Middle frontal gyrus (tissue), 1 donor: ENCODE measurements around the gene DAZAP1.
A peak's percentile ranks its signal among the peaks of the same experiment; 100 is the strongest.
"Not testable (repeated sequence)": the region's sequence is repeated elsewhere in the genome, so short reads cannot be mapped to it uniquely, and the experiment has no call there.

Experiments
- DNase-seq: peaks from one replicate; pipeline ENCODE4 v3.0.0-alpha.2; 2015; ENCODE audit warnings: low spot score; ENCODE audit errors: extremely low spot score

The DAZAP1 gene

DNA sequence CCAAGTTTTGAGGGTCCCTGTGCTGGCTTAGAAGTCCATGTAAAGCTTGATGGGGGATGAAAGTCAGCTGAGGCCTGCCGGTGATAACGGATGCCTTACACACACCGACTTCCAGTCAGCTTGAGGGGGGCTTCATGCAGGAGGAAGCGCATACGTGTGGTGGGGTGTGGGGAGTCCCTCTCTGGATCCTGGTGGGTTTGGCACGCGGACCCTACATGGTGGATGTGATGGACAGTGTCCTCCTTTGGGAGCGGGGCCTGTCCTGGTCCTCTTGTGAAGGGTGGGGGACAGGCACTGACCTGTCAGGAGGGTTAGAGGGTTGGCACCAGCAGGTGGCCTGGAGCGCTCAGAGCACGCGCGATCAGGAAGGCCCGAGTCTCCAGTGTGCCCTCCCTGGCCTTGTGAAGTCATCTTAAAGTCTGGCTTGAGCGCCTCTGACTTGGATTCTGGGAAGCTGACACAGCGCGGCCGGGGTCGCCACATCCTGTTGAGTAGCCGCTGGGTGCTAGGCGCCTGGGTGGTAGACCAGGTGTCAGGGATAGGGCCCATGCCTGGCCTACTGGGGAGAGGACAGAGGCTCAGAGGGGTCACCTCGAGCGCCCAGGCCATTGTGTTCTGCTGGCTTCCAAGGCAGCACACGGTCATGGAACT, 2.9 kb downstream of the DAZAP1 start:
- no peak for DNase-seq

DNA sequence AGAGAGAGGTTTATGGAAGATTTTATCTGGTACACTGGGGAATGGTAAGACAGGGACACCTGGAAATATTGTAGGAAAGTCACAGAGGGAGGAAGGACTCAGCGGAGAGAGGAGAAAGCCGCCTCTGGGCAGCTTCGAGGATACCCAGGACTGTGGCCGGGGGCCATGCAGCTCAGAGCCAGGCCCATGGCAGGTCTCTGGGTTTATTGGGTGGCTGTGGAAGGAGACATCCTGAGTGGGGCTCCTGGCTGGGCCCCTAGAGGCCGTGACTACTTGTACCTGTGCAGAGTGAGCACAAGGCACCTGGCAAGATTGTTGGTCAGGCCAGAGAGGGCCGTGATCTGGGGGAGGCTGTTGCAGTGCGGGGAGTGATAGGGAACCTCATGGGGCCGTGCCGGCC, 3.4 kb downstream of the DAZAP1 start:
- no peak for DNase-seq

DNA sequence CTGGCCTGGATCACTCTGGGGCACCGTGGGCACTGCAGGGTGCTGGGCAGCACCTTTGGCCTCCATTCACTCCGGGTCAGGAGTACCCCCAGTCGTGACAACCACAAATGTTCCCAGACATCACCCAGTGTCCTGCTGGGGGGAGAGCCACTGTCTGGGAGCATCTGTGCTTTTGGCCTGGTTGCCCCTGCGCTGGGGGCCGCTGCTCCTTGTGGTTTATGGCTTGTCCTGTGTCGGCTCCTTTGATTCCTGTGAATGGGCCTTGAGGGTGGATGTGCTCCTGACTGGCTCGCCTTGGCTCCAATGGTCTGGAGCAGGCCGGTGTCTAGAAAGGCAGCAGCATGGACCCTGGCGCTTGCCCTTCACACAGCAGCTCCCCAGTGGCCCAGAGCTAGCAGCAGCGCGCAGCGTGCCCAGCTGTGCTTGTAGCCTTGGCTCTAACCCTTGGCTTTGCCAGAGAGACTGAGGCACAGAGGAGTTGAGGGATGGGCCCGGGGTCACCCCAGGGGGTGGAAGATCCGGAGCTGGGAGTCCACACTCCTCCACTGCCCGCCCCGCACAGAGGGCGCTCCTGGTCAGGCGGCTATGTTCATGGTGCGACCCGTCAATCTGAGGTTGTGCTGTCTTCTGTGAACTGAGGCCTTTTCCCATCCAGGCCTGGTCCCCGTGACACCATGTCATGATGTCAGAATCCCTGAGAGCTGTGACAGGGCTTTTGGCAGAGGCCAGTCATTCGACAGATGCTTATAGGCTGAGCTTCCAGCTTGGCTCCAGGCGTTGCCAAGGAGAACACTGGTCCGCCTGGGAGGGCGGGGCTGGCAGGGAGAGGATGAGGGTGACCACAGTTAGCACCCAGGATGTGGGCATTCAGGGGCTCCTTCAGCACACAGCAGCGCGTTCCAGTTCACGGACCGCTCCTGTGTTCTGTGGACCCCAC, 4.1 kb downstream of the DAZAP1 start:
- peak; percentile 87 for DNase-seq

DNA sequence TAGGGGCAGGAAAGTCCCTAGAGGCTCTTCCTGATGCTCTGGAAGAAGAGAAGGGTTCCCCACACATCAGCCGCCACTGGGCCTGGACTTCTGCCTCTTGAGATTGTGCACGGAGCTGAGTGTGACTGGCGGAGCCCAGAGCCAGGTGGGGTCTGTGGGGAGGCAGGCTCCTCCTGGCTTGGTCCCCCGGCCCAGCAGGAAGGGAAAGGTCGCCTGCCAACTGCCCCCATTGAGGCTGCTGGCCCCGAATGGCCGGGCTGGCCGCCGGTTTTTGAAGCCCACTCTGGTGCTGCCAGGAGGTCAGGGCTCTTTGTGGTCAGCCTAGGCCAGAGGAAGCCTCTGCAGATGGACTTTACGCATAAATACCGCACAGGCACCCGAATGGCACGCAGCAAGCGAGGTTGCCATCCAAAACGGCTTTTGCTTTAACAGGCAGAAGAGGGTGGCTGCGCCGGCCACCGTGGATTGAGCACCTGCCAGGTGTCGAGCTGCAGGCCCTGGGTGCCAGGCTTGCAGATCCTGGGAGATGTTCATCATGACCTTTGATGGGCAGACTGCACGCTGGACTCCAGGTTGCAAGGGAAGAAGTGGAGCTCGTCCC, 5.0 kb downstream of the DAZAP1 start:
- DNase-seq = no peak

DNA sequence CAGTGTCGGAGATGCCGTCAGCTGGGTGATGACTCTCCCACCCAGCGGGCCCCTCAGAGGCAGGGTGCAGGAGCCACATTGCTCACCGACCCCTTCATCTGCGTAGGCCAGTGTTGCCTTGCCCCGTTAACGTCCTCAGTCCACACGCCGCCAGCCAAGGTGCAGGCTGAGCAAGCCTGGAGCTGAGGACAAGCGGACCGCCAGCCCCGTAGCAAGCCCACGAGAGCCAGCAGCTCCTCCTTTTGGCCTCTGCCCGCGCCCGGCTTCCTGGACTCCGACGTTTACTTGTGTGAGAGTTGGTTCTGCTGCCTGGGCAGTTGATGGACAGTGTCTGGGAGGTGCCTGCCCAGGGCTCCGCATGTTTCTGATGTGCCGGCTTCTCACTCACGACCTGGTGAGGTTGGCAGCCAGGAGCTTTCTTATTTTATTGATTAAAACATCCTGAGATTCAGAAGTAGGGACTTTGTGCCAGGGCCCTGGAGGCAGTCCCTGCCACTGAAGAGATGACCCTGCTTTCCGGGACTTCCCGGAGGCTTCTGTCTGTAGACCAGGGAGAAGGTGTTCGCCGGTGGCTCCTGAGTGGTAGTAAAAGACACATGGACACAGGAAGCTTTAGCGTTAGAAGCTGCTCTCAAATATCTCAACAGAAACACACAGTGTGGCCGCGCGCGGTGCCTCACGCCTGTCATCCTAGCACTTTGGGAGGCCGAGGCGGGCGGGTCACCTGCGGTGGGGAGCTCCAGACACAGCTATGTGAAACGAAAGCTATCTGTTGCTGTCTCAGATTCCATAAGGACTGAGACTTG, 5.8 kb downstream of the DAZAP1 start:
- DNase-seq = no peak

DNA sequence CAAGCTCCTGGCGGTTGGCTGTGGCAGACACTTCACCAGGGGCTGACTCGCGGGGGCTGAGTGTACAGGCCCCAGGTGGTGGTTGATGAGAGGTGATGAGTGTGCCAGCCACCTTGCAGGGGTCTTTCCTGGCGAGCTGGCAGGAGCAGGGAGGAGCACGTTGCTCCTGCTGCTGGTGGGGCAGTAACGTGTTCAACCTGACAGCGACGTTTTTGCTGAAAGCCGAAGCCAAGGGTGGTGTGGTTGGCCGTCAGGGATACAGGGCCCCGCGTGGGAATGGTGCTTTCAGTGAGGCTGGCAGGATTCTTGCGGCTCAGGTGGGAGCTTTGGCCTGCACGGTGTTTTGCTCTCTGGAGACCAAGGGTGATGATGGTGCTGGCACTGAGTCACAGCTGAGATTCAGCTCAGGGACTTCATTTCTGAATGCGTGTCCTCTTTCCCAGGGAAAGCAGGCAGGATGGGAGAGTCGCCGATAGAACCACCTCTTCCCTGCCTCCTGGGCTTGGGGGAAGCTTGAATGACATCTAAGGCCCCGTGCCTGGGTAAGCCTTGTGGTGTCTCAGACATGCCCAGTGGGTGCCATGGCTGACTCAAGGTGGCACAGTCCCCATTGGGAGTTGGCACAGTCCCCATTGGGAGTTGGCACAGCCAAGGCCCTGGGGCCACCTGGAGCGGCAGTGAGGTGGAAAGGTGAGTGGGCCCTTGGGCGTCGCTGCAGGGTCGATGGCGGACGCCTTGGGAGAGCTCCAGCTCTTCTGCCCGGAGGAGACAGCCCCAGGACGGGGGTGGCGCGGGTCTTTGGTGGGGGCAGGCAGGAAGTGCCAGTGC, 8.8 kb downstream of the DAZAP1 start:
- no peak for DNase-seq

DNA sequence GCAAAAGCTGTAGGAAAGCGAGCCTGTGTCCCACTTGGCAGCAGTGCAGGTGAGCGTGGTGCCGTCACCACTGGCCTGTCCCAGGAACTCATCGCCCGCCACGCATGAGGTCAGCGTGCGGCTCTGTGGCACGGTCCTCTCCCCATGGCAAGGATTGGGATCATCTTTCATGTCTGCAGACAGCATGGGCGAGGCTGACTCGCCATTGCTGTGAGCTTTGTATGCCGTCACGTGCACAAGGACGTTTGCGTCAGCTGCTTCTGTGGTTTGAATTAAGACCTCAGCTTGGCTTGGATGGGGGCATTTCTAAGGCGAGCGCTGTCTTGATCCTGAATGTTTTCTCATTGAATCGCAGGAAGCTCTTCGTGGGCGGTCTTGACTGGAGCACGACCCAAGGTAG, 9.8 kb downstream of the DAZAP1 start:
- DNase-seq = no peak

DNA sequence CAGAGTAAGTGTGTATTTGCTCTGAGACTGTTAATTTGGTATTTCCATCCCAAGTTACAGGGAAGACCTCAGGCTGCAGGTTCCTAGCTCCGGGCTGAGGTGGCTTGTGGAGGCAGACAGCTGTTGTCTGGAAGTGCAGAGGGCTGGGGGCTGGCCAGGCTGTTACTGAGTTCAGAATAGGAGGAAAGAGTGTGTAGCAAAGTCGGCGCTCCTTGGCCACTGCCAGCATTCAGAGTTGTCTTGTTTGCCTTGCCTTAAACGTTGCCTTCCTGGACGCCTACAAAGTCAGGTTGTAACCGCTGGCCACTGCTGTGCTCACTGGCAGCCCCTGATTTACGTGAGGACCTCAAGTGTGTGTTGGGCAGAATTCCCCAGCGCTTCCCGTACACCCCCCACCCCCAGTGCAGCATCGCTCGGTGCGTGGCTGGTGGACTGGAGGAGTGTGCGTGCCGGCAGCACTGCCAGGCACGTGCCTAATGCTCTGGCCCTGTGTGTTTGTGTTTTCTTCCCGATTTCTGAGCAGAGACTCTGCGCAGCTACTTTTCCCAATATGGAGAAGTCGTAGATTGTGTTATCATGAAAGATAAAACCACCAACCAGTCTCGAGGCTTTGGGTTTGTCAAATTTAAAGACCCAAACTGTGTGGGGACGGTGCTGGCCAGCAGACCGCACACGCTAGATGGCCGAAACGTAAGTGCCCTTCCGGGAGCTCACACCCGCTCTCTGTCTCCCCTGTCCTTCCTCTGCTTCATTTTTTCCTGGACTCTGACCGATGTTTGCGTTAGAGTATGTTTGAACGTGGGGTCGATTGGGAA, 10.5 kb downstream of the DAZAP1 start:
- DNase-seq = no peak

DNA sequence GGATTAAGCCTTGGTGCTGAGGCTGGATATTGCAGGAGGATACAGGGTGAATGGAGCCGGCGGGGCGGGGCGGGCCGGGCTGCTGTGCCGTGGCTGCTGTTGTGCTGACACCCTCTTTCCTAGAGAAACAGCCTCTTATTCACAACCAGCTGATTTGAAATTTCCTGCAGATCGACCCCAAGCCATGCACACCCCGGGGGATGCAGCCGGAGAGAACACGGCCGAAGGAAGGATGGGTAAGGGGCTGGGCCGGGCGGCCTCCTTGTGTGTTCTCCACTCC, 11.1 kb downstream of the DAZAP1 start:
- no peak for DNase-seq

DNA sequence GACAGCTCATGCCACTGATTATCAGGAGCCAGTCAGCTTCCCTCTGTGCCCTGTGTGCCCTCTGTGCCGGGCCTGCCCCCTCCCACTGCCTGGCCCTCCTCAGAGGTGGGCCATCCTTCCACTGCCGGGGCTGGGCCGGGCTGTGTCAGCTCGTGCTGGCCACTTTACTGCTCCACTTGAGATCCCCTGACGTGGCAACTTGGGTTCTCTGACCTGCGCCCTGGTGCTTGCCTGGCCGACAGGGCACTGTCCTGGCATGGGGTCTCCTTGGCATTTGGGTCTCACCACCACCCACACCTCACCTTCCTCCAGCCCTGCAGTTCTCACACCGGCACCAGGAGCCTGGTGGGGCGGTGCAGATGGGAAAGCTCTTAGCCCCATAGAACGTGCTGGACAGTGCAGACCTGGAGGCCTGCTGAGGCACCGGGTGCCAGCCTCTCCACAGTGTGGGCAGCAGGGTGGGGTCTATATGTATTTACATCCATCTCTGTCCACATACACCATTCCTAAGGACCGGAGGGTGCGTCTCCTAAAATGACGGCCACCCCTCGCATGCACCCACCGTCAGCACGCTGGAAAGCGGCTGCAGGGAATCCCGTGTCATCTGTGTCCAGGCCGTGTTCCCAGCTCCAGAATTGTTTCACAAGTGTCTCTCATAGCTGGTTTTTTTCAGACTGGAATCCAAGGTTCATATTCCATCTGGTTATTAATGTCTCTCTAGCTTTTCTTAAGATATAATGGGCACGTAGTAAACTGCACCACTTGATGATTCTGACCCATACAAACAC, 11.8 kb downstream of the DAZAP1 start:
- no peak for DNase-seq

DNA sequence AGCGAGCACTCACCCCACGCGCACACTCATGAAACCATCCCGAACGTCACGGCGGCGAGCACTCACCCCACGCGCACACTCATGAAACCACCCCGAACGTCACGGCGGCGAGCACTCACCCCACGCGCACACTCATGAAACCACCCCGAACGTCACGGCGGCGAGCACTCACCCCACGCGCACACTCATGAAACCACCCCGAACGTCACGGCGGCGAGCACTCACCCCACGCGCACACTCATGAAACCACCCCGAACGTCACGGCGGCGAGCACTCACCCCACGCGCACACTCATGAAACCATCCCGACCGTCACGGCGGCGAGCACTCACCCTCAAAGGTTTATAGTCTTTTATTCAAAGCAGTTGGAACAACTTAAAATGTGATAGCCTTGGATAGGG, 12.7 kb downstream of the DAZAP1 start:
- DNase-seq = not testable (repeated sequence)

DNA sequence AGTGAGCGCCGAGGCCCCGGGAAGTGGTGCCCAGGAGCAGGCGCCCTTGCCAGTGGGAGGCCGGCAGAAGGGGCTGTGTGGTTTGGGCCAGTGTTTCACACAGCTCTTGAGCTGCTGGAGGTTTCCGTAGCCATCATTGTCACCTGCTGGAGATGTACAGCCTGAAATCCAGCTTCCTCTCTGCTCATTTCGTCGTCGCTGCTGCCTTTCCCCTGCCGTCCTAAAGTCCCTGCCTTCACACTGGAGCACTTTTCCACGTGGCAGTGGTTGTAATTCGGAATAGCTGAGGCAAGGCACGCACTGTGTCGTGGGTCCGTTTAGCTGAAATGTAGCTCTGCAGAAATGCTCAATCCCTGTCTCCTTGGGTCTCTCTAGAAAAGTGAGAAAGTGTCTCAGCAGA, 13.2 kb downstream of the DAZAP1 start:
- no peak for DNase-seq

DNA sequence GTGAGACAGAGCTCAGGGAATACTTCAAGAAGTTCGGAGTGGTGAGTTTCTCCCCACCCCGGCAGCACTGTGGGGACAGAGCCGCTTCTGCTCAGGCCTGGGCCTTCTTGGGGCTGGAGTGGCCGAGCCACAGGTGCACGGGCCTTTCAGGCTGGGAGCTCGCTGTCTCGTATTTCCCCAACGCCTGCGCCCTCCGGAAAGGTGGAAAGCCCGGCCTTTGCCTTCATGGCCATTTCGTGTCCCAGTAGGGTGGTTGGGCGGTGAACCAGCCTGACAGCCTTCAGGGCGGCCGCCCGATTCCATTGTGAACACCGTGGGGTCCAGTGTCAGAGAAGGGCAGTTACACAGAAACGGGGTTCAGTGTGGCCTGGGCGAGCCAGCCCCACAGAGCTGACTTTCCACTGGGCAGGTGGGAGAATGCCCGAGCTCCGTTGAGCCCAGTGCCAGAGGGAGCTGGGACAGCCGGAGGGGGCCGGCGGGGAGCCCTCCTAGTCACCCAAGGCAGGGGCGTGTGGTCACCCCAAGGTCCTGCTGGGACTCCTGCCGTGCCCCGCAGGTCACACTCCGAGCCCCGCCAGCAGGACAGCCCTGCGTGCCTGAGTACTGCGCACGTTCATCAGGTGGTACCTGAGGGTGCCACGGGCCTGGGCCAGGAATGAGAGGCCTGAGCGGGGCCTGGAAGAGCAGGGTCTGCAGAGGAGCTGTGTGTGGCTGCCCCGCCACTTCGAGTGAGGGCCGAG, 14.0 kb downstream of the DAZAP1 start:
- DNase-seq = no peak

DNA sequence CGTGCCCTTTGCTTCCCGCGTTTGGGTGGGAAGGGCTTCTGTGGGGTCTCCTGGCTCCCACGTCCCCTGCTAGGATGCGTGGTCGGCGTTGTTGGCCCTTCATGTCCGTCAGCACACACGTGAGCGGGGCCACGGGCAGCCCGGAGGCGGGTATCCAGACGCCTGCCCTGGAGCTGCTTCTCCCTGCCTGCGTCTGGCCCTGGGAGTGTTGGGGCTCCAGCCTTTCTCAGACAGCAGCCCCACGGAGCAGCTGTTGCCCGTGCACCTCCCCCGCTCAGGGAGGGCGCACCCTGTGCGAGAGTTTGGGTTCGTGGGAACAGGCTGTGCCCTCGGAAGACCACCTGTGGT, 14.5 kb downstream of the DAZAP1 start:
- DNase-seq = no peak

DNA sequence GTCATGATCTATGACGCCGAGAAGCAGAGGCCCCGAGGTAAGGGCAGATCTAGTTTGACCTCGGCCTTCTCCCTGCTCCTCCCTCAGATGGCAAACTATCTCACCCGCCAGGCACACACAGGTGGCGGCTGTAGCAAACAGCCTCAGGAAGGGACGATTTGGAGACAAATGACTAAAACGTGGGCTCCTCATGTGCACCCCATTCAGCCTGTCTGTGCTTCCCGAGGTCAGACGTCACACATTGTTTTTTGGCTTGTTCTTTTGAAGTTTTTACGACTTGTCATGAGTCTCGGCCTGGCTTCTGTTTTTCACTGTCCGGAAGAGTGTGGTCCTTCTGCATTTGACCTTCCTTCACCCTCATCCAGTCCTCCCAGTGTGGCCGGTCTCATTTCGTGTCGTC, 15.0 kb downstream of the DAZAP1 start:
- DNase-seq = no peak

DNA sequence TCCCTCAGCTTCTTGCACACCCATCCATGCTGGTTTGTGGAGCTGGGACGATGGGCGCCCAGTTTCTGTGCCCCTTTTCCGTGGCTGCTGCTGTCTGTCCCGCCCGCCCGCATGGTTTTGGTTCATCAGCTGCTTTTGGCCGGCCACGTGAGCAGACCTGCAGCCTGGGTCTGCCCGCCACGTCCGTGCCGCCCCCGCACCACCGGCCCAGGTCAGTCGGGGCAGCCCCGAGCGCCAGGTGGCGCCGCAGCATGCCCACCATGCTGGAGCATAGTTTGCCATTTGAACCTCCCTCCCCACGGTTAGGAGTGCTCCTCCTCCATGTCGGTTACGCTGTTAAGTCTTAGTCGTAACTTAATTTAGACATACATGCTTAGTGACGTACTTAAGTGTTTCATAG, 15.6 kb downstream of the DAZAP1 start:
- no peak for DNase-seq

DNA sequence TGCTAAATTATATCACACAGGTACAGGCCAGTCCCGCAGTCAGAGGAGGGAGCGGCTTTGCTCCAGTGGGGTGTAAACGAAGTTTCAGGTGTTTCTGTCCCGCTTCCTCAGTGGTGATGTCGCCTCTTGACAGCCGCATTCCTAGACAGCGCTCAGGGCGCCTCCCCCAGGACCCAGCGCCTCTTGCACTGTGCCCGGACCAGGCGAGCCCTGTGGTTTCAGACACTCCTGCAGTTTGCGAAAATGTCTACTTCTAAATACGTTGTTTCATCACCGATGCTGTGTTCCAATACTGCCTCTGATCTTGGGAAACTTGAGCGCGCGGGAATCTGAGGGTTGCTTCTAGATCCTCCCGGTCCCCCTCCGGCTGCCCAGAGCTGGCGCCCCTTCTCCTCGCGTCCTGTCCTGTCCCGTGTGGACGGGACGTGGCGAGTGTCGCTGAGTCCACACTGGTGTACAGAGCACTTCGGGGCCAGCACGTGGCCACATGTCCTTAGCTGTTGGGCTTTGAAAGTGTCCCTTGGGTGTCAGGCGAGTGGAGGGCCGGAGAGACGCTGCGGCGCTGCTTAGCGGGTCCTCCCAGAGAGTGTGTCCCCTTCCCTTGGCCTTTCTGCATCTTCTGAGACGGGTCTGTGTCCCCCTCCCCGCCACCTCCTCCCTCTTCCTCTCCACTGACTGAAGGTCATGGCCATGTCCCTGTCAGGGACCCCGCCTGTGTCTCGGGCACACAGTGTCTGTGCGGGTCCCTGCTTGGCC, 16.2 kb downstream of the DAZAP1 start:
- no peak for DNase-seq
